B cell (primary cell): Measurements from ENCODE around the gene PPP1R3E. TPM values are rescaled to one million over a fixed set of nuclear protein-coding genes. Genes with fewer than 3 reads are reported as not detected.

ENCODE experiments used
- ATAC-seq: fragments of 200-7000 bp; cut with Tn5 transposase; one replicate; pipeline ENCODE4 v1.10.0; 2021; ENCODE audit warnings: low read depth, mild to moderate bottlenecking, moderate number of reproducible peaks, moderate library complexity
- CTCF ChIA-PET: fragments of 350-600 bp; sonication (Branson Sonifier 250); formaldehyde crosslinking; loops from one replicate; lab custom pipeline; 2021; ENCODE audit warnings: antibody characterized with exemption, inconsistent platforms; lab: Charles Lee
- POLR2A ChIA-PET: fragments of 350-600 bp; sonication (Branson Sonifier 250); formaldehyde crosslinking; loops from one replicate; lab custom pipeline; 2021; ENCODE audit warnings: antibody characterized with exemption; lab: Charles Lee
- DNase-seq: peaks from one replicate; pipeline ENCODE4 v3.0.0; 2013
- H2AFZ ChIP-seq: 2 replicates; pipeline ENCODE4 v1.6.1; 2012; ENCODE audit warnings: mild to moderate bottlenecking, low read depth, low read length; ENCODE audit not compliant: insufficient read depth, poor library complexity, severe bottlenecking
- H3K27ac ChIP-seq, 2 donors: 1 replicate in 1 of 2; 2 replicates in 1 of 2; pipeline ENCODE4 v1.5.1; 2012 to 2013; ENCODE audit warnings: low read length in 2 of 2, mild to moderate bottlenecking in 2 of 2, moderate library complexity in 1 of 2
- H3K27me3 ChIP-seq, 4 experiments: fragments of 200-600 bp in 1 of 4; sonication (generic) in 1 of 4; replicated peaks in 1 of 4; 1 replicate in 2 of 4; 2 replicates in 2 of 4; pipeline versions ENCODE4 v1.6.1 to v1.7.0; 2013 to 2016; ENCODE audit warnings: low read length in 3 of 4, mild to moderate bottlenecking in 2 of 4, mixed read lengths in 1 of 4, moderate library complexity in 1 of 4; ENCODE audit not compliant: insufficient read depth in 4 of 4, control insufficient read depth in 3 of 4; ENCODE audit errors: control extremely low read depth in 1 of 4
- H3K36me3 ChIP-seq, 2 experiments: replicated peaks in 1 of 2; 1 replicate in 1 of 2; 2 replicates in 1 of 2; pipeline versions ENCODE4 v1.6.1 to v1.7.1; 2013; ENCODE audit warnings: low read length in 1 of 2; ENCODE audit not compliant: insufficient read depth in 2 of 2, control insufficient read depth in 1 of 2; ENCODE audit errors: control extremely low read depth in 1 of 2, extremely low read depth in 1 of 2
- H3K4me1 ChIP-seq, 2 donors: fragments of 200-600 bp in 1 of 2; sonication (generic) in 1 of 2; 1 replicate in 1 of 2; 2 replicates in 1 of 2; pipeline versions ENCODE4 v1.5.1 to v1.6.1; 2013 to 2017; ENCODE audit warnings: low read length in 2 of 2; ENCODE audit not compliant: control insufficient read depth in 2 of 2, insufficient read depth in 2 of 2
- H3K4me2 ChIP-seq: replicated peaks from 2 replicates; pipeline ENCODE3; 2012; ENCODE audit warnings: mild to moderate bottlenecking, low read depth, low read length; ENCODE audit not compliant: poor library complexity, severe bottlenecking
- H3K4me3 ChIP-seq, 5 experiments: fragments of 200-600 bp in 1 of 5; sonication (generic) in 1 of 5; 1 replicate in 3 of 5; 2 replicates in 2 of 5; pipeline versions ENCODE4 v1.5.1 to v1.7.0; 2011 to 2016; ENCODE audit warnings: low read length in 4 of 5, mild to moderate bottlenecking in 4 of 5, low read depth in 2 of 5, control low read depth in 1 of 5, moderate library complexity in 1 of 5; ENCODE audit not compliant: insufficient read depth in 1 of 5; ENCODE audit errors: control extremely low read depth in 1 of 5, extremely low read depth in 1 of 5
- H3K79me2 ChIP-seq: fragments of 200-600 bp; sonication (generic); one replicate; pipeline ENCODE4 v1.6.0; 2016; ENCODE audit warnings: low read length; ENCODE audit not compliant: control insufficient read depth, insufficient read depth
- H3K9ac ChIP-seq: fragments of 200-600 bp; sonication (generic); 2 replicates; pipeline ENCODE4 v1.6.1; 2017; ENCODE audit warnings: mild to moderate bottlenecking, low read length, moderate library complexity
- H3K9me3 ChIP-seq, 3 donors: one replicate each; pipeline versions ENCODE4 v1.6.1 to v1.7.1; 2013; ENCODE audit warnings: low read length in 2 of 3; ENCODE audit not compliant: control insufficient read depth in 2 of 3, insufficient read depth in 1 of 3; ENCODE audit errors: control extremely low read depth in 1 of 3
- H4K20me1 ChIP-seq: 2 replicates; pipeline ENCODE4 v1.6.0; 2012; ENCODE audit warnings: mild to moderate bottlenecking, low read length; ENCODE audit not compliant: insufficient read depth, control insufficient read depth, poor library complexity, severe bottlenecking
- H3K27ac Mint-ChIP-seq: one replicate; pipeline ENCODE4 v1.8.0; 2021; ENCODE audit warnings: mixed read lengths
- H3K27me3 Mint-ChIP-seq: one replicate; pipeline ENCODE4 v1.8.0; 2021; ENCODE audit warnings: mixed read lengths
- H3K4me1 Mint-ChIP-seq: one replicate; pipeline ENCODE4 v1.8.0; 2021; ENCODE audit warnings: mixed read lengths
- H3K4me3 Mint-ChIP-seq: one replicate; pipeline ENCODE4 v1.8.0; 2021; ENCODE audit warnings: mixed read lengths
- H3K9me3 Mint-ChIP-seq: one replicate; pipeline ENCODE4 v1.8.0; 2022; ENCODE audit warnings: mixed read lengths; ENCODE audit not compliant: insufficient read depth
- EZH2 ChIP-seq: IDR thresholded peaks from 2 replicates; pipeline ENCODE4 v1.6.1; 2012; ENCODE audit warnings: borderline replicate concordance, low read depth, mild to moderate bottlenecking, moderate library complexity, low read length; ENCODE audit not compliant: insufficient read depth, poor library complexity, severe bottlenecking
- WGBS: methylation state at CpG from one replicate; pipeline ENCODE4 v1.1.5; 2013; ENCODE audit warnings: missing lambda C conversion rate; ENCODE audit not compliant: insufficient coverage; 5-methylcytosine and 5-hydroxymethylcytosine counted together
- intact Hi-C: fragments of 100-400 bp; cut with micrococcal nuclease; formaldehyde crosslinking; loops from one replicate; pipeline ENCODE4 v1.10.0; 2022
- polyA plus RNA-seq: library from polyadenylated mRNA; depleted of rRNA; stranded (reverse); fragments of >200 nt; gene quantifications from 2 replicates; pipeline ENCODE4 v1.2.3, GENCODE V29; 2012
- total RNA-seq, 2 donors: library from RNA; stranded (reverse); fragments of 120-200 nt in 1 of 2; gene quantifications; 1 replicate in 1 of 2; 2 replicates in 1 of 2; pipeline versions ENCODE4 v1.2.3 to v1.2.4, GENCODE V29; 2013 to 2022
- TF ChIP-seq, protein P1 (sequence below): fragments of 200-600 bp; IDR thresholded peaks from one replicate; pipeline ENCODE4 v1.8.0; 2022; ENCODE audit warnings: antibody characterized with exemption, mild to moderate bottlenecking

Gene PPP1R3E
- total and polyA plus RNA-seq, 2 donors (not counting 1 experiment from before 2014, with no cell fraction given), result 56.9 to 76.7 TPM

DNA sequence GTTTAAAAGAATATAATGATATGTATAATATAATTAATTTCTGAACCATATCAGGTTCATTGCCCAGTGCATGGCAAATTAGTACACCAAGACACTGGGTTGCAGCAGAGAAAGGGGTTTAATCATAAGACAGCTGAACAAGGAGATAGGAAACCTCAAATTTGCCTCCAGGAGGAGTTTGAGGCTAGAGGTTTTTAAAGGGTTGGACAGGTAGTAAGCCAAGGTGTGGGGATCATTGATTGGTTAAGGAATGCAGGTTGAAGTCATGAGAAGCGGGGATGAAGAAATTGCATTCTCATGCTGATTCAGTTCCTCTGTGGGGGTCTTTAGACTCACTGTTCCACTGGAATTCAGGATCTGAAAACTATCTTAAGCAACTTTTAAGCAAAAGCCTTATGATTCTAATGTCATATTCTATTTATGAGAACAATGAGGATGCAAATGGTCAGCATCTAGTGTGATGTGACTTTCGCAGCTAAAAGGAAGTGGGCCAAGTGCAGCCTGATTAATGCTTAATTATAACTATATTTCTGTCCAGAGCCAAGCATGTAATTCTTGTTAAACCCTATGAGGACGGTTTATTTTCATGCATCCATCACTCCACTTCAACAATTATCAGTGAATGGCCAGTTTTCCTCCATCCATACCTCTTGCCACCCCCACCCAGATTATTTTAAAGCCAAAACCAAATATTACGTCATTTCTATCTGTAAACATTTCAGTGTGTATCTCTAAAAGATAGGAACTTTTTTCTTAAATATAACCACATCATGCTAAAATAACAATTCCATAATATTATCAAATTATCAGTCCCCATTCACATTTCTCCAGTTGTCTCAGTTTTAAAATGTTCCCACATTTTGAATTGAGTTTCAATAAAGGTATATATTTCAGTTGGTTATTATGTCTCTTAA, 50.0 kb downstream of the PPP1R3E start:
- WGBS, result 76% methylated on average over 2 of the region's 4 CpGs
- H3K9me3 ChIP-seq, result no peaks in the 10 kb centered on the region
- H3K4me1 ChIP-seq, result no peaks in the 10 kb centered on the region
- no peak overlapping the region for H2AFZ ChIP-seq
- no peak for TF ChIP-seq EZH2
- TF ChIP-seq, protein P1, sequence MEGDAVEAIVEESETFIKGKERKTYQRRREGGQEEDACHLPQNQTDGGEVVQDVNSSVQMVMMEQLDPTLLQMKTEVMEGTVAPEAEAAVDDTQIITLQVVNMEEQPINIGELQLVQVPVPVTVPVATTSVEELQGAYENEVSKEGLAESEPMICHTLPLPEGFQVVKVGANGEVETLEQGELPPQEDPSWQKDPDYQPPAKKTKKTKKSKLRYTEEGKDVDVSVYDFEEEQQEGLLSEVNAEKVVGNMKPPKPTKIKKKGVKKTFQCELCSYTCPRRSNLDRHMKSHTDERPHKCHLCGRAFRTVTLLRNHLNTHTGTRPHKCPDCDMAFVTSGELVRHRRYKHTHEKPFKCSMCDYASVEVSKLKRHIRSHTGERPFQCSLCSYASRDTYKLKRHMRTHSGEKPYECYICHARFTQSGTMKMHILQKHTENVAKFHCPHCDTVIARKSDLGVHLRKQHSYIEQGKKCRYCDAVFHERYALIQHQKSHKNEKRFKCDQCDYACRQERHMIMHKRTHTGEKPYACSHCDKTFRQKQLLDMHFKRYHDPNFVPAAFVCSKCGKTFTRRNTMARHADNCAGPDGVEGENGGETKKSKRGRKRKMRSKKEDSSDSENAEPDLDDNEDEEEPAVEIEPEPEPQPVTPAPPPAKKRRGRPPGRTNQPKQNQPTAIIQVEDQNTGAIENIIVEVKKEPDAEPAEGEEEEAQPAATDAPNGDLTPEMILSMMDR, result no peak
- ChIA-PET CTCF (no interaction called here), POLR2A (no interaction called here)
- no peaks in the 10 kb centered on the region for H3K4me1 Mint-ChIP-seq
- no peaks in the 10 kb centered on the region for H3K9me3 Mint-ChIP-seq
- no peaks in the 10 kb centered on the region for H3K36me3 ChIP-seq
- H3K27me3 ChIP-seq, result peaks cover 0 to 6% (median 0%) of the 10 kb centered on the region in 4 experiments
- no peaks in the 10 kb centered on the region for H3K79me2 ChIP-seq
- no peaks in the 10 kb centered on the region for H4K20me1 ChIP-seq
- DNase-seq (no peak), ATAC-seq (no peak)
- no peak overlapping the region for H3K4me2 ChIP-seq
- no peak overlapping the region for H3K4me3 Mint-ChIP-seq
- intact Hi-C loops, result no loop called here
- peaks cover 40% of the 10 kb centered on the region for H3K27me3 Mint-ChIP-seq
- H3K9ac ChIP-seq, result no peak overlapping the region
- H3K4me3 ChIP-seq, result no peak overlapping the region
- no peak overlapping the region for H3K27ac ChIP-seq
- H3K27ac Mint-ChIP-seq, result no peak overlapping the region

DNA sequence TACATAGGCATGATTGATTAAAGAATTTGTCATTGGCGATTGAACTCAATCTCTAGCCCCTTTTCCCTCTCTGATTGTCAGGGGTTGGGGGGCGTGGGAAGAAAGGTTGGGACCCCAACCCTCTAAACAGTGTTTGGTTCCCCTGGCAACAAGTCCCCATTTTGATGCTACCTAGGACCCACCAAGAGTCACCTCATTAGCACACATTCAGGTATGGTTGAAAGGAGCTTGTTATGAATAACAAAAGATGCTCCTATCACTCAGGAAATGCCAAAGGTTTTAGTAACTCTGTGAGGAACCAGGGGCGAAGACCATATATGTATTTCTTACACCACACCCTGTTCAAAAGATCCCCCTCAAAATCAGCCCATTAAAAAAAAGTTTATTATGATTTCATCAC, 50.7 kb downstream of the PPP1R3E start:
- Histone ChIP-seq H3K9me3 (no peaks in the 10 kb centered on the region), H3K4me3 (no peak overlapping the region), H3K36me3 (no peaks in the 10 kb centered on the region), H3K4me1 (no peaks in the 10 kb centered on the region), H3K27me3 (peaks cover 0 to 6% (median 0%) of the 10 kb centered on the region in 4 experiments), H3K79me2 (no peaks in the 10 kb centered on the region), H3K27ac (no peak overlapping the region), H3K4me2 (no peak overlapping the region), H3K9ac (no peak overlapping the region), H4K20me1 (no peaks in the 10 kb centered on the region), H2AFZ (no peak overlapping the region)
- ChIA-PET CTCF (no interaction called here), POLR2A (no interaction called here)
- H3K9me3 Mint-ChIP-seq, result no peaks in the 10 kb centered on the region
- peaks cover 35% of the 10 kb centered on the region for H3K27me3 Mint-ChIP-seq
- WGBS, result no CpG with 5 or more reads among the region's 3 CpGs
- H3K4me1 Mint-ChIP-seq, result no peaks in the 10 kb centered on the region
- no peak overlapping the region for H3K4me3 Mint-ChIP-seq
- TF ChIP-seq EZH2, result no peak
- TF ChIP-seq, protein P1, result no peak
- no peak for DNase-seq
- intact Hi-C loops, result no loop called here
- no peak overlapping the region for H3K27ac Mint-ChIP-seq
- no peak for ATAC-seq
